Gastrocnemius medialis (tissue), 4 donors: Measurements from ENCODE around the gene ZNF771. TPM values are rescaled to one million over a fixed set of nuclear protein-coding genes. Genes with fewer than 3 reads are reported as not detected.

Experiments
- ATAC-seq, 2 donors: fragments of 150-250 bp; one replicate each; pipeline ENCODE4 v1.9.1; 2016
- DNase-seq, 2 donors: peaks; one replicate each; pipeline ENCODE4 v3.0.0-alpha.2; 2019
- H3K27ac ChIP-seq, 4 donors: fragments of 200-600 bp; sonication (generic); 1 replicate in 1 of 4; 2 replicates in 3 of 4; pipeline ENCODE4 v1.5.1; 2016 to 2018; ENCODE audit warnings: mild to moderate bottlenecking in 2 of 4, moderate library complexity in 1 of 4
- H3K27me3 ChIP-seq, 3 donors: fragments of 200-600 bp; sonication (generic) in 2 of 3; 1 replicate in 1 of 3; 2 replicates in 2 of 3; pipeline versions ENCODE4 v1.5.1 to v1.6.0; 2016 to 2019; ENCODE audit warnings: mild to moderate bottlenecking in 1 of 3, moderate library complexity in 1 of 3
- H3K36me3 ChIP-seq, 2 donors: fragments of 200-600 bp; sonication (generic) in 1 of 2; one replicate each; pipeline ENCODE4 v1.5.1; 2017 to 2018
- H3K4me1 ChIP-seq, 2 donors: fragments of 200-600 bp; sonication (generic) in 1 of 2; one replicate each; pipeline ENCODE4 v1.5.1; 2016 to 2017; ENCODE audit warnings: mild to moderate bottlenecking in 2 of 2
- H3K4me3 ChIP-seq, 4 donors: fragments of 200-600 bp; sonication (generic) in 3 of 4; 1 replicate in 1 of 4; 2 replicates in 3 of 4; pipeline ENCODE4 v1.5.1; 2016 to 2019; ENCODE audit warnings: mild to moderate bottlenecking in 2 of 4
- H3K9me3 ChIP-seq, 3 donors: fragments of 200-600 bp; sonication (generic) in 2 of 3; 1 replicate in 1 of 3; 2 replicates in 2 of 3; pipeline ENCODE4 v1.5.1; 2016 to 2019
- CTCF ChIP-seq, 5 experiments: fragments of 450-650 bp in 3 of 5; fragments of 200-600 bp in 2 of 5; sonication (generic) in 2 of 5; IDR thresholded peaks in 4 of 5; conservative IDR thresholded peaks in 1 of 5; 1 replicate in 4 of 5; 2 replicates in 1 of 5; pipeline ENCODE4 v1.5.1; 2016 to 2019; ENCODE audit warnings: antibody characterized with exemption in 5 of 5, mild to moderate bottlenecking in 3 of 5, moderate library complexity in 3 of 5
- POLR2A ChIP-seq, 2 donors: fragments of 450-650 bp; IDR thresholded peaks; one replicate each; pipeline ENCODE4 v1.6.1; 2017; ENCODE audit warnings: antibody characterized with exemption in 2 of 2, mild to moderate bottlenecking in 2 of 2, moderate library complexity in 2 of 2
- in situ Hi-C, 4 donors: fragments of 200-750 bp; cut with MboI; loops; one replicate each; pipeline versions ENCODE4 v1.15.0 to v1.8.0; 2017; ENCODE audit warnings: low sequenced_read_pairs in 4 of 4
- intact Hi-C: fragments of 100-400 bp; cut with DNase I; formaldehyde crosslinking; loops from one replicate; pipeline ENCODE4 v1.15.1; 2023; ENCODE audit warnings: low total_unique reads
- total RNA-seq, 4 donors: library from RNA; depleted of rRNA; stranded (reverse); fragments of >200 nt; gene quantifications; one replicate each; pipeline versions ENCODE4 v1.1.0 to v1.2.3, GENCODE V29; 2016

ZNF771 gene
- total RNA-seq, 4 donors from 2014 or later: 16.7 to 34.1 (median 24.7) TPM

- Histone ChIP-seq H3K36me3 (no peaks in the 10 kb centered on the region), H3K4me1 (peaks cover 14 to 23% of the 10 kb centered on the region in 2 donors), H3K27ac (peak overlapping the region in 2 of 4 donors; percentile 38 to 44), H3K27me3 (no peaks in the 10 kb centered on the region), H3K9me3 (no peaks in the 10 kb centered on the region), H3K4me3 (no peak overlapping the region)
- TF ChIP-seq CTCF (IDR thresholded peaks at IDR 0.05 in 4 of 5, conservative IDR thresholded peaks at IDR 0.05 in 1 of 5) (no peak), POLR2A (IDR thresholded peaks at IDR 0.05) (no peak)
- ATAC-seq (no peak), DNase-seq (no peak)
- in situ Hi-C loops (no loop called here), intact Hi-C loops (no loop called here)
Observed at GRCh38 chr16:30381291-30382041, 25.9 kb upstream of the ZNF771 start.

- no peaks in the 10 kb centered on the region for H3K36me3 ChIP-seq
- in situ Hi-C loops: no loop called here
- ATAC-seq (no peak), DNase-seq (no peak)
- H3K9me3 ChIP-seq: no peaks in the 10 kb centered on the region
- TF ChIP-seq POLR2A (IDR thresholded peaks at IDR 0.05) (no peak), CTCF (IDR thresholded peaks at IDR 0.05 in 4 of 5, conservative IDR thresholded peaks at IDR 0.05 in 1 of 5) (no peak)
- H3K4me3 ChIP-seq: no peak within 1 kb of the TSS
- intact Hi-C loops: no loop called here
- H3K27ac ChIP-seq: peak within 1 kb of the TSS in 2 of 4 donors; percentile 38 to 44
- peaks cover 8 to 16% of the 10 kb centered on the region in 2 donors for H3K4me1 ChIP-seq
- H3K27me3 ChIP-seq: no peaks in the 10 kb centered on the region
Observed at GRCh38 chr16:30382111-30382881, 25.1 kb upstream of the ZNF771 start, which contains the start of gene SEPTIN1. Gene SEPTIN1 (minus strand): TSS chr16:30382561. CDS start chr16:30382542, 19 bp downstream.

GRCh38 chr16:30383521-30383920 is 23.9 kb upstream of the ZNF771 start:
- Histone ChIP-seq H3K4me3 (no peak overlapping the region), H3K36me3 (no peaks in the 10 kb centered on the region), H3K9me3 (no peaks in the 10 kb centered on the region), H3K27me3 (no peaks in the 10 kb centered on the region), H3K4me1 (peaks cover 6 to 8% of the 10 kb centered on the region in 2 donors), H3K27ac (peak overlapping the region in 1 of 4 donors; percentile 18)
- DNase-seq (no peak), ATAC-seq (no peak)
- no peak for TF ChIP-seq CTCF (IDR thresholded peaks at IDR 0.05 in 4 of 5, conservative IDR thresholded peaks at IDR 0.05 in 1 of 5)
- TF ChIP-seq POLR2A (IDR thresholded peaks at IDR 0.05): no peak
- intact Hi-C loops (no loop called here), in situ Hi-C loops (no loop called here)

- peaks cover 0 to 17% of the 10 kb centered on the region in 2 donors for H3K36me3 ChIP-seq
- DNase-seq (no peak), ATAC-seq (peak; percentile 32 to 41)
- H3K27me3 ChIP-seq: no peaks in the 10 kb centered on the region
- H3K4me1 ChIP-seq: peaks cover 12 to 18% of the 10 kb centered on the region in 2 donors
- peak overlapping the region; percentile 75 to 86 (median 79) for H3K4me3 ChIP-seq
- H3K27ac ChIP-seq: peak overlapping the region; percentile 77 to 88 (median 86)
- H3K9me3 ChIP-seq: no peaks in the 10 kb centered on the region
- in situ Hi-C loops (no loop called here), intact Hi-C loops (loop anchor here (1.0 kb wide), 2 partner anchors 13 to 16 kb away; partner anchors contain the start of gene ZNF771)
- TF ChIP-seq CTCF (IDR thresholded peaks at IDR 0.05 in 4 of 5, conservative IDR thresholded peaks at IDR 0.05 in 1 of 5): no peak
- TF ChIP-seq POLR2A (IDR thresholded peaks at IDR 0.05): no peak
Observed at GRCh38 chr16:30394592-30395154, 12.7 kb upstream of the ZNF771 start.
